ENCODE measurements around the gene KBTBD6.
"Not testable (repeated sequence)": the region's sequence is repeated elsewhere in the genome, so short reads cannot be mapped to it uniquely, and the experiment has no call there.

Gene KBTBD6

DNA sequence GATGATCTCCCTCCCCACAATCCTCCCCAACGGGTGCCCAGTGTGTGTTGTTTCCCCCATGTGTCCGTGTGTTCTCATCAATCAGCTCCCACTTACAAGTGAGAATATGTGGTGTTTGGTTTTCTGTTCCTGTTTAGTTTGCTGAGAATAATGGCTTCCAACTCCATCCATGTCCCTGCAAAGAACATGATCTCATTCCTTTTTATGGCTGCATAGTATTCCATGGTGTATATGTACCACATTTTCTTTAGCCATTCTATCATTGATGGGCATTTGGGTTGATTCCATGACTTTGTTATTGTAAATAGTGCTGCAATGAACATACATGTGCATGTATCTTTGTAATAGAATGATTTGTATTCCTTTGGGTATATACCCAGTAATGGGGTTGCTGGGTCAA lies 36.9 kb downstream of the KBTBD6 start:
- H3K27ac ChIP-seq (ENCODE audit: extremely low read depth, low read depth, low read length); H3K9me3 ChIP-seq (ENCODE audit: control insufficient read depth, insufficient read depth, low read depth, low read length); H3K4me1 ChIP-seq (ENCODE audit: control insufficient read depth, insufficient read depth, low read length); H3K36me3 ChIP-seq (ENCODE audit: control insufficient read depth in 2 of 2, insufficient read depth in 1 of 2, low read length in 2 of 2); H3K4me3 ChIP-seq (ENCODE audit: low read depth, low read length); CTCF ChIA-PET; POLR2A ChIA-PET: not testable (repeated sequence)
- peak; percentile 97 for TF ChIP-seq ZNF146 (tag by site-specific recombination; IDR thresholded peaks at IDR 0.05)

DNA sequence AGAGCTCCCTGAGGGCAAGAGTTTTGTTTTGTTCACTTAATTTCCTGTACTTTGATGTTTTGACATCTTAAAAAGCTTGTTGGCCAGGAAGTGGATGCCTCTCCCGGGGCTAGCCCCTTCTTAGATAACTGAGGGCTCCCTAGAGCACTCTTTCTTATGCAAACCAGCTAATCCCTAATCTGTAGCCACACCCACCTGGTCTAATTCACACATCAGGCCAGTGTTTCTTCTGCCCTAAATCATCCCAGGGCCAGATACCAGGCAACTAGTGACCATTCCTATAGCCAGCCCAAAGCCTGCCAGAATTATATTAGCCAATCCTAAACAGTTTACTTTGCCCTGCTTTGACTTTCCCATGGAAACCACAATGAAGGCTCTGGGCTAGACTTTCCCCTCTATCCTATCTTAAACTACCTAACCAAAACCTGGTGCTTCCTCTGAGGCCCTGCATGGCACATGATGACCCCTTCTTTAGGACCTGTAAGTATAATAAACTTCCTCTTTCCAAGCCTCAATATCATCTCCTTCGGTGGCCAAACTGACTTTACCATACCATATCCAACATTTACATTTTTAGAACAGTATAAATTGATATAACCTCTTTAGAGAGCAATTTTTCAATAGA lies 46.5 kb downstream of the KBTBD6 start:
- TF ChIP-seq ZNF366 (tag by site-specific recombination; conservative IDR thresholded peaks at IDR 0.05): no peak
- no peak for TF ChIP-seq GLIS1 (tag by site-specific recombination; IDR thresholded peaks at IDR 0.05)
- TF ChIP-seq ZNF350 (tag by site-specific recombination; IDR thresholded peaks at IDR 0.05): no peak
- TF ChIP-seq ZNF830 (tag by site-specific recombination; IDR thresholded peaks at IDR 0.05; ENCODE audit: low read depth): no peak
- no peak for TF ChIP-seq ZNF549 (tag by site-specific recombination; IDR thresholded peaks at IDR 0.05)
- TF ChIP-seq SCRT1 (tag by site-specific recombination; IDR thresholded peaks at IDR 0.05; ENCODE audit: borderline replicate concordance): no peak
- TF ChIP-seq, protein P1, sequence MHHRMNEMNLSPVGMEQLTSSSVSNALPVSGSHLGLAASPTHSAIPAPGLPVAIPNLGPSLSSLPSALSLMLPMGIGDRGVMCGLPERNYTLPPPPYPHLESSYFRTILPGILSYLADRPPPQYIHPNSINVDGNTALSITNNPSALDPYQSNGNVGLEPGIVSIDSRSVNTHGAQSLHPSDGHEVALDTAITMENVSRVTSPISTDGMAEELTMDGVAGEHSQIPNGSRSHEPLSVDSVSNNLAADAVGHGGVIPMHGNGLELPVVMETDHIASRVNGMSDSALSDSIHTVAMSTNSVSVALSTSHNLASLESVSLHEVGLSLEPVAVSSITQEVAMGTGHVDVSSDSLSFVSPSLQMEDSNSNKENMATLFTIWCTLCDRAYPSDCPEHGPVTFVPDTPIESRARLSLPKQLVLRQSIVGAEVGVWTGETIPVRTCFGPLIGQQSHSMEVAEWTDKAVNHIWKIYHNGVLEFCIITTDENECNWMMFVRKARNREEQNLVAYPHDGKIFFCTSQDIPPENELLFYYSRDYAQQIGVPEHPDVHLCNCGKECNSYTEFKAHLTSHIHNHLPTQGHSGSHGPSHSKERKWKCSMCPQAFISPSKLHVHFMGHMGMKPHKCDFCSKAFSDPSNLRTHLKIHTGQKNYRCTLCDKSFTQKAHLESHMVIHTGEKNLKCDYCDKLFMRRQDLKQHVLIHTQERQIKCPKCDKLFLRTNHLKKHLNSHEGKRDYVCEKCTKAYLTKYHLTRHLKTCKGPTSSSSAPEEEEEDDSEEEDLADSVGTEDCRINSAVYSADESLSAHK (tag by site-specific recombination; IDR thresholded peaks at IDR 0.05): no peak
- TF ChIP-seq ZNF629 (tag by site-specific recombination; IDR thresholded peaks at IDR 0.05): no peak
- TF ChIP-seq, protein P2, sequence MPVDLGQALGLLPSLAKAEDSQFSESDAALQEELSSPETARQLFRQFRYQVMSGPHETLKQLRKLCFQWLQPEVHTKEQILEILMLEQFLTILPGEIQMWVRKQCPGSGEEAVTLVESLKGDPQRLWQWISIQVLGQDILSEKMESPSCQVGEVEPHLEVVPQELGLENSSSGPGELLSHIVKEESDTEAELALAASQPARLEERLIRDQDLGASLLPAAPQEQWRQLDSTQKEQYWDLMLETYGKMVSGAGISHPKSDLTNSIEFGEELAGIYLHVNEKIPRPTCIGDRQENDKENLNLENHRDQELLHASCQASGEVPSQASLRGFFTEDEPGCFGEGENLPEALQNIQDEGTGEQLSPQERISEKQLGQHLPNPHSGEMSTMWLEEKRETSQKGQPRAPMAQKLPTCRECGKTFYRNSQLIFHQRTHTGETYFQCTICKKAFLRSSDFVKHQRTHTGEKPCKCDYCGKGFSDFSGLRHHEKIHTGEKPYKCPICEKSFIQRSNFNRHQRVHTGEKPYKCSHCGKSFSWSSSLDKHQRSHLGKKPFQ (tag by site-specific recombination; IDR thresholded peaks at IDR 0.05): no peak
- POLR2A ChIA-PET: no interaction called here
- CTCF ChIA-PET: no interaction called here
- Histone ChIP-seq H3K4me3 (ENCODE audit: low read depth, low read length) (no peak overlapping the region), H3K36me3 (ENCODE audit: control insufficient read depth in 2 of 2, insufficient read depth in 1 of 2, low read length in 2 of 2) (peaks cover 0 to 18% of the 10 kb centered on the region in 2 experiments; a peak in 2 of 3 replicates), H3K4me1 (ENCODE audit: control insufficient read depth, insufficient read depth, low read length) (no peaks in the 10 kb centered on the region), H3K27ac (ENCODE audit: extremely low read depth, low read depth, low read length) (no peak overlapping the region), H3K9me3 (ENCODE audit: control insufficient read depth, insufficient read depth, low read depth, low read length) (no peaks in the 10 kb centered on the region)

DNA sequence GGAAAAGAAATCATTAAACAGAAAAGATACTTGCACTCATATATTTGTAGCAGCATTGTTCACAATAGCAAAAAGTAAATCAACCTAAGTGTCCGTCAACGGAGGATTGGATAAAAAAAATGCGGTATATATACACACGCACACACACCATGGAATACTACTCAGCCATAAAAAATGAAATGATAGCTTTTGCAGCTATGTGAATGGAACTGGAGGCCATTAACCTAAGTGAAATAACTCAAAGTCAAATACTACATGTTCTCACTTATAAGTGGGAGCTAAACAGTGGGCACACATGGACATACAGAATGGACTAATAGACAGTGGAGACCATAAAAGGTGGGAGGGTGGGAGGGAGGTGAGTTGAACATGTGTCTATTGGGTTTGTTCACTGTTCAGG lies 52.9 kb downstream of the KBTBD6 start:
- H3K9me3 ChIP-seq (ENCODE audit: control insufficient read depth, insufficient read depth, low read depth, low read length): no peaks in the 10 kb centered on the region
- ChIA-PET CTCF (no interaction called here), POLR2A (no interaction called here)
- H3K4me1 ChIP-seq (ENCODE audit: control insufficient read depth, insufficient read depth, low read length): no peaks in the 10 kb centered on the region
- peaks cover 19 to 51% of the 10 kb centered on the region in 2 experiments; a peak in 2 of 3 replicates for H3K36me3 ChIP-seq (ENCODE audit: control insufficient read depth in 2 of 2, insufficient read depth in 1 of 2, low read length in 2 of 2)
- H3K27ac ChIP-seq (ENCODE audit: extremely low read depth, low read depth, low read length): no peak overlapping the region
- no peak for TF ChIP-seq ZNF768 (tag by site-specific recombination; IDR thresholded peaks at IDR 0.05)
- no peak for TF ChIP-seq ZNF248 (tag by site-specific recombination; IDR thresholded peaks at IDR 0.05)
- no peak for TF ChIP-seq ZNF830 (tag by site-specific recombination; IDR thresholded peaks at IDR 0.05; ENCODE audit: low read depth)
- TF ChIP-seq ZNF146 (tag by site-specific recombination; IDR thresholded peaks at IDR 0.05): peak; percentile 91
- no peak for TF ChIP-seq ZNF302 (tag by site-specific recombination; IDR thresholded peaks at IDR 0.05; ENCODE audit: low read depth)
- TF ChIP-seq ZNF561 (tag by site-specific recombination; IDR thresholded peaks at IDR 0.05; ENCODE audit: borderline replicate concordance): no peak
- TF ChIP-seq, protein P3, sequence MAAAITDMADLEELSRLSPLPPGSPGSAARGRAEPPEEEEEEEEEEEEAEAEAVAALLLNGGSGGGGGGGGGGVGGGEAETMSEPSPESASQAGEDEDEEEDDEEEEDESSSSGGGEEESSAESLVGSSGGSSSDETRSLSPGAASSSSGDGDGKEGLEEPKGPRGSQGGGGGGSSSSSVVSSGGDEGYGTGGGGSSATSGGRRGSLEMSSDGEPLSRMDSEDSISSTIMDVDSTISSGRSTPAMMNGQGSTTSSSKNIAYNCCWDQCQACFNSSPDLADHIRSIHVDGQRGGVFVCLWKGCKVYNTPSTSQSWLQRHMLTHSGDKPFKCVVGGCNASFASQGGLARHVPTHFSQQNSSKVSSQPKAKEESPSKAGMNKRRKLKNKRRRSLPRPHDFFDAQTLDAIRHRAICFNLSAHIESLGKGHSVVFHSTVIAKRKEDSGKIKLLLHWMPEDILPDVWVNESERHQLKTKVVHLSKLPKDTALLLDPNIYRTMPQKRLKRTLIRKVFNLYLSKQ (tag by site-specific recombination; IDR thresholded peaks at IDR 0.05; ENCODE audit: borderline replicate concordance): no peak
- TF ChIP-seq YY1 (tag by site-specific recombination; IDR thresholded peaks at IDR 0.05): no peak
- no peak overlapping the region for H3K4me3 ChIP-seq (ENCODE audit: low read depth, low read length)
